HG02981 (cell line): ENCODE results near the gene MAD1L1.

ENCODE experiments used
- ATAC-seq: cut with Tn5 transposase; IDR thresholded peaks from one replicate; pipeline ENCODE4 v1.9.1; 2021; ENCODE audit warnings: mild to moderate bottlenecking, moderate library complexity; ENCODE audit not compliant: unreplicated experiment

MAD1L1 gene

DNA sequence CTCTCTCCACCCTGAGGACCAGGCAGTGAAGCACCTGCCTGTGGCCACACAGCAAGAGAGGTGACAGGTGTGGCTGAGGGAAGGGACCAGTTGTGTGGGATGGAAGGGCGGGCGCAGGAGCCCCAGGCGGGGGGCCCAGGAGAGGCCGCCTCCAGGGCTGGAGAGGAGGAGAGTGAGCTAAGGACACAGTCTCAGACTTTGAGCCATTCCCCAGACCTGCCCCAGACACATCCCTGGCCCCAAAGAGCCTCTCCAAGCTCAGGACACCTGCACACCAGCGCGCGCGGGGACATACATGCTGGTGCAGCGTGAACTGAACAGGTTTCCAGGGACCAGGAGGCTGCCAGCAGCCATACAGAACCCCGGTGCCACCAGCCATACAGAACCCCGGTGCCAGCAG is 237.3 kb downstream of the MAD1L1 start:
- ATAC-seq: no peak

DNA sequence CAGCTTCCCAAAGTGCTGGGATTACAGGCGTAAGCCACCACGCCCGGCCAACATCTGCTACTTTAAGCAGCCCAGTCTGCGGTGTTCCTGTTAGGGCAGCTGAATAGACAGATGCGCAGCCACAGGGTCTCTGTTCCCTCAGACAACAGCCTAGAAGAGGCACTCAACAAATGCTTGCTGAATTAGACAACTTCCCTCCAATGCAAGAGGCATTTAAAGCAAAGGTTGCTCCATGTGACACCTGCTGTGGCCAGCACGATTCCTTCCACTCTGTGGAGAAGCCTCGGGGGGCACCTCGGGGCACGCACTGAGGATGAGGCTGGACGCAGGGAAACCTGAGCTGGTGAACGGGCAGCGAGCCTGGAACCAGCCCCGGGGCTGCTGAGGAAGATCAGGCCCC is 237.8 kb downstream of the MAD1L1 start:
- no peak for ATAC-seq

DNA sequence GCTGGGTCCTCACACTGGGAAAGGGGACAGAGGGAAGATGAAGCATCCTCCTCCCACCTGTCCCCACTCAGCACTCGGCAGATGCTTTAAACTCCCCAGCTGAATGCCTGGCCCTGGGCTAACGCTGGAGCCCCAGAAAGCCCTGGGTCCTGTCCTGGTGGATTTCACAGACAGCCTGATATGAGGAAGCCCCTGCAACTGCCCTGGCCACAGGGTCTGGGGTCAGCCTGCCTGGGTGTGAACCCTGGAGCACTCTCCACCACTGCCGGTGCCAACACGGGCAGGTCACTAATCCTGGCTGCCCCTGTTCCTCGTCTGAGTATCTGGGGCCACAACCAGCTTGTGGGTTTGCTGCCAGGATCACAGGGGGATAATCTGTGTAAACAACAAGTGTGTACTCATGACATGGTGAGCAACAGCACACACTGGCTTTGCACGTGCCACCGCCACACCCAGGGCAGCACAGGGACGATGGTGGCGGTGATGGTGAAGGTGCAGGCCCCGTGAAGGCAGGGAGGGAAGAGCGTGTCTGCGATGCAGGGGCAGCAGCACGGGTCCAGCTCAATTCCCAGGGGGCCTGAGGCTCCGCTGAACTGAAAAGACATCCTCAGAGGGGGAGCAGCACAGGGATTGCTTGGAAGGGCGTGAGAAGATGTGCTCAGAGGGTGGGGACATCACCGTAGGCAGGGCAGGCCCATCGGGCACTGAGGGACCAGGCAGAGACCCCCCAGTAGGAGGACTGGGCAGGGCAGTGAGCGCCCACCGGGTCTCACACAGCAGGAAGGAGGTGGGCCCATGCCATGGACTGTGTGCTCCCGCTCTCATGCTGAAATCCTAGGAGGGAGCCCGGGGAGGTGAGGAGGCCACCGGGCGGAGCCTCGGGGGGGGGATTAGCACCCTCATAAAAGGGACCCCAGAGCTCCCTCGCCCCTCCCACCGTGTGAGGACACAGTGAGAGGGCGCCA is 238.7 kb downstream of the MAD1L1 start:
- no peak for ATAC-seq

DNA sequence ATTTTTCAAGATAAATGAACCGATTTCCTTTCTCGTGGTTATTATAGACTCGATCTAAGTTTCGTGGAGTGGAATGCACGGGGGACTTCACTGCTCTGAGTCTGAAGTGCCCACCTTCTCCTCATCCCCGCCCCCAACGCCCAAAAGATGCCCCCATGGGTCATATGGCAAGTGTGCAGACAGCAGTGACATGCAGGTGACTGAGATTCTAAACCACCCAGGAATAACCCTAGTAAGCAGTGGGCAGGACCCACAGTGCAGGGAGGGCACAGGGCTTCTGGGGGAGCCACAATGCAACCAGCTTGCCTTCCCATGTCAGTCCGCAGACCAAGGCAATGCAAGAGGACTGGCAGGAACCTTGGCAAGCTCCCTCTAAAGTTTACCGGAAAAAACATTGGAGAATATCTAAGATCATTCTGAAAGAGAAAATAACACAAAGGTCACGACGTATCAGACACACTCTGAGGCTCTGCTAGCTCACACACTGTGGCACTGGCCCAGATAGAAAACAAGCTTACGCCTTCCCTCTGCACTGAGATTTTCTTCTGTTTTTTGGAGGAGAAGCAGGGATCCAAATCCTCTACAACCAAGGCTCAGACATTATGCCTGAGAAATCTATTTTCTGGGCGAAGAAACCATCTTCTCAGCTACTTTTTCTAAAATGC is 239.6 kb downstream of the MAD1L1 start:
- ATAC-seq: no peak

DNA sequence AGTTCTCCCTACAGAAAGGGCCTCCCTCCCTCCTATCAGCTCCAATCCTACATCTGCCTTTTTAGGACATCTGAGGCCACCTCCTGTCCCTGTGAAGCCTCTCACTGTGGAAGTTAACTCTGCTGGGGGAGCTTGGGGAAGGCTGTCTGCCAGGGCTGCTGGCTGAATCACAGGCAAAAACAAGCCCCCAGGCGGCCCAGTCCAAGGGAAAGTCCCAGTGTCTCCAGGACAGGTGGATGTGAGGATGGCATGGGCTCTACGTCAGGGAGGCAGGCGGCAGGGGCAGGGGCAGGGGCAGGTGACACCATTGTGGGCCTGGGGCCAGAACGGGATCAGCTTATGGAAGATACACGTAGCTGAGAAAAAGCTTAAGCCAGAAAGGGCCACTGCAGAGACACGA is 240.2 kb downstream of the MAD1L1 start:
- ATAC-seq: no peak

DNA sequence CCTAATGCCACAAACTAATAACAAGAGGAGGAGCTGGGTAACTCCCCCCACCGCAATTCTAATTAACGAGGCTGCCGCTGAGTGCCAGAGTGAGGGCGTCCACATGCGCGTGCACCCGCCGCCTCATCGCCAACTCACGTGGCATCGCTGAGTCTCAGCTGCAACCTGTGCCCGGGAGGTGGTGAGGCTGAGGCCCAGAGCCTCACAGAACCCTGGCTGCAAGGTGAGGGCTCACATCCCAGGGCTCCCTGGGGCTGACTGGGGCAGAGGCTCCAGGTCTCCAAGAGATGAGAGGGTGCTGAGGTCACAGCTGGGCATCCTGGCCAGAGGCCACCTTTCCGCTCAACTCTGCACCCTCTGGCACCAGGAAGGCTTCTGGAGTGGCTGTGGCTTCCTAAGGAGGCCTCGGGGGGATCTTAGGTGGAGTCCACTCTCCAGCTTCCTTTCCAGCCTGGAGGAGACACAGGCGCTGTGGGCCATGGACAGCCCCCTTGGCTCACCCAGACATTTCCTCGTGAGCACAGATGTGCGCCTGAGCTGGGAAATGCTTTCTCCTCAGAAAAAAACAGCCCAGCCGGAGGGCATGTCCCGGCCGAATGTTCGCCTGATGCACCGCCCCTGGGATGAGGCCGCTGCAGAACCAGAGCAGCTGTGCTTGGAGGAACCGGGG is 242.6 kb downstream of the MAD1L1 start:
- ATAC-seq: no peak

DNA sequence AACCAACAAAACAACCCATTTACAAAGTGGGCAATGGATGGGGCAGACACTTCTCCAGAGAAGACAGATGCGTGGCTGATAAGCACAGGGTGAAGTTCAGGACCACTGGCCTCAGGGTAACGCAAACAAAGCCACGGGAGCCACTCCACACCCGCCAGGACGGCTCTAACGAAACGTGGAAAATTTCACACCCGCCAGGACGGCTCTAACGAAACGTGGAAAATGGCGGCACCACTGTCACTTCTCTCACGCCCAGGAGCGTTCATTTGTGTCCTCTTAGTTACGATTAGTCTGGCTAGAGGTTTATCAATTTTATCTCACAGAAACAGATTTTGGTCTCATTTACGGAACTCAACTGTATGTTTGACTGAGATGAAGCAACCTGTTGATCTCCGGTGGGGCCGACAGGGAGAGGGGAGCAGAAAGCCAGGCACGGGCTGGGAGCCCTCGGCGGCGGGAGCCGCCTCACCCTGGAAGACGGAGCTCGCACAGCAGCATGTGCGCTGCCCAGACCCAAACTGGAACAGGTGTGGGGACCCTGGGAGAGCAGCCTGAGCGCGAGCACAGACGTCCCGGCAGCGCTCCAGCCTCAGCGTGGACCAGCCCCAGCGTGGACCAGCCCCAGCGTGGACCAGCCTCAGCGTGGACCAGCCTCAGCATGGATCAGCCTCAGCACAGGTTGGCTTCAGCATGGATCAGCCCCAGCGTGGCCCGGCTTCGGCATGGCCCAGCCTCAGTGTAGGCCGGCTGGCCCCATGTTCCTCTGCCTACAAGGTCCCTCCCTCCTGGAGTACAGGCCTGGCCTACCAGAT is 243.5 kb downstream of the MAD1L1 start:
- ATAC-seq: no peak

DNA sequence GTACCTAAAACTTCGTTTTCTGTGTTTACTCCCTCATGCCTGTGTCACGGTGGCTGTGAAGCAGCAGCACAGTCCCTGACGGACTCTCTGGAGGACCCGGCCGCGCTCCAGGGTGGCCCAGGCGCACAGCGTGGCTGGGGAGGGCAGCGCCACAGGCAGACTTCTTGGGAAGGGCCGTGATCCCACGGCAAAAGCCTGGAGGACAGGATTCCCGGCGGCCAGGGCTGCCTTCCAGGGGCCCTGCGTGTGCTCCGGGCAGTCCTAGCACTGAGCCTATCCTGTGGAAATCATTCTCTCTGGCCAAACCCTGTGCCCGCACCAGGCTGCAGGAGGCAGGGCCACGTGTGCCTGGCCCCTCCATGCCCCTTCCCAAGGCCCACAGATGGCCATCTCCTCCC is 244.2 kb downstream of the MAD1L1 start:
- ATAC-seq: no peak

DNA sequence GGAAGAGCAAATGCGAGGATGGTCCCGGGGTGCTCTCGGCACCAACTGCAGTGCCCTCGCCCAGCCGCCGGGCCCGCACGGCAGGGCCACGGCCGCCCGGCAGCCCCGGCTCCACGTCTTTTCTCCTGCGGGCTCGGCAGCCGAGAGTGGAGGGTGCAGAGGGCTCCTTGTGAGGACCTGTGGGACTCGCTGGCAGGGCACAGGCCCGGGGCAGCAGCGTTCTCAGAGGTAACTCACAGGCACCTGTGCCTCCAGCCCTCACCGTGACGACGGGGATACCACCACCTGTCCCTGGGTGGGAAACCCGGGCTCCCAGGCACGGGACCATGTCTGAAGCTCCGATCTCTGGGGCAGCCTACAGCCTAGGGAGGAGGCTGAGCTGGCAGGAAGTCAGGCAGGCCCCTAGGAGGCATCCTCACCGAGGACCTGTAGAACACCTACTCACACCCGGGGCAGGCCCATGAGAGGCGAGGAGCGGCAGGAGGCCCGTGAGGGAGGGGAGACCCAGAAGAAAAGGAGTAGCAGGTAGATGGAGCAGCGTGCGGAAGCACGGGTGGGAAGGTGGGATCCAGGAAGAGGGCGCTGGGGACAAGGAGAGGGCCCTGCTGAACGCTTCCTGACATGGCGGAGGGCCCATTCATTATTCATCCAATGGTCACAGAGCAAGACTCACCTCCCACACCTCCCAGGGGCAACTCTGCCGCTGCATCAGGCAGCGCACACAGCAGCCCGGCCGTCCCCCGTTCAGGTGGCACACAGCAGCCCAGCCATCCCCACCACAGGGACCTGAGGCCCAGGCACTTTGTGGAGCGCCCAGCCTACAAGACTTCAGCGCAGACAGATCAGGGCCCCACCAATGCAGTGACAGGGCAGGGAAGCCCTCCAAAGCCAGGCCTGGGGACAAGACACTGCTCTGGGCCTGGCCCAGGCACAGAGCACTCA is 244.9 kb downstream of the MAD1L1 start:
- ATAC-seq: no peak

DNA sequence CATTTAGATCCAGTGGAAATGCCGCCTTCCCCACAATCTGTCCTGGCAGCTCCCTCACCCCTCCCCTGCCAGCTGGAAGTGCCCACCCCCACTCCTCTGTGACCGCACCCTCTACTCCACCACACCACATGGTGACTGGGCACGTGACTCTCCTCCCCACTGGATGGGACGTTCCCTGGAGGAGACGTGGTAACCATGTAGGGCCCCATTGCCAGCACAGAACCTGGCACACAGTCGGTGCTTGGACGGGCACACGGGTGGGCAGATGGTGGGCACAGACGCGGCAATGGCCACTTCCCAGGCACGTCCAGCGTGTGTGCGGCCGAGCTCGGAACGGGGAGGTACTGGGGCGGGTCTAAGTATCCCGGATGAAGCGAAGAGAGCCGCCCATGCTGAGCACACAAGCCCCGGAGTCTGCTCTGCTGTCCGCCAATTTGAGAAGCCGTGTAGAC is 245.6 kb downstream of the MAD1L1 start:
- no peak for ATAC-seq

DNA sequence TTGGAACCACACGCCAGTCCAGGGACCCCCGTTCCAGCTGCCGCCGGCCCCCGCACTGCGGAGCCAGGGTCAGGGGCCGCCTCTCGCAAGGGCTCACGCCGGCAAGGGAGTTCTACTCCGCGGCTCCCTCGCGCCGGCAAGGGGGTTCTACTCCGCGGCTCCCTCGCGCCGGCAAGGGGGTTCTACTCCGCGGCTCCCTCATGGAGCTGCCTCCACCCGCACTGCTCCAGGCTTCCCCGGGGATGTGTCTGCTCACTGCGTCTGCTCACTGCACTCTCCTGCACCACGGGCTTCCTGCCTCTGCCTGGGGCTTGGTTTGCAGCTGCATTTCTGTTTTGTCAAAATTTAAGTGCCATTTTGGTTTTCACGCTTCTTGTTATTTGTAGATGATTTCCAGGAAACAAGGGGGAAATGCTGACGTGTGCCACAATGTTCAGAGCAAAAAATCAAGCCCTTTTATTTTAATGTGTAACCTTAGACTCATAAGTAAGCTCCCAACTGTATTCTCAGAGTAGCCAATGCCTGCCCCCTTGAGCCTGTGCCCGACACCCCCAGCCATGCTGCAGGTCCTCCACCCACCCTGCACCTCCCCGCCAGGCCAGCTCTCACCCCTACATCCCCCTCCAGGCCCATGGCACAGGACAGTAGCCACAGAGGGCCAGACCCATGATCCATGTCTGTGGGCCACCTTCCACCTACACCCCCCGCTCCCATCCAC is 246.2 kb downstream of the MAD1L1 start:
- ATAC-seq: no peak

DNA sequence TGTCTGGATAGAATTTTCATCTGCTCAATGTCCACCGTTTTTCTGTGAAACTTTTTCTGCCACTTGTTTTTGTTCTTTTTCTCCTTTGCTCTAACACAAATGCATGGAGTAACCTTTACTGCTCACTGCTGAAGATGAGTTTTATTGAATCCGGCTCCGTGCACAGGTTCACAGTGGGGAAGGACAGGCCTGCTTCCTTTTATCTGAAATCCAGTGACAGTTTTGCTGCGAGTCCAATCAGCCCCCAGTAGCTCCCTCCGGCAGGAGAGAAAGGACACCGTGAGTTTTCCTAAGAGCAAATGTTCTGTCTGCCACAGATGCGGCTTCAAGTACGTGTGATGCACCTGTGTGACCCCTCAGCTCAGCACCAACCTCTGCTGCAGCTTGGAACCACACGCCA is 246.8 kb downstream of the MAD1L1 start:
- no peak for ATAC-seq

DNA sequence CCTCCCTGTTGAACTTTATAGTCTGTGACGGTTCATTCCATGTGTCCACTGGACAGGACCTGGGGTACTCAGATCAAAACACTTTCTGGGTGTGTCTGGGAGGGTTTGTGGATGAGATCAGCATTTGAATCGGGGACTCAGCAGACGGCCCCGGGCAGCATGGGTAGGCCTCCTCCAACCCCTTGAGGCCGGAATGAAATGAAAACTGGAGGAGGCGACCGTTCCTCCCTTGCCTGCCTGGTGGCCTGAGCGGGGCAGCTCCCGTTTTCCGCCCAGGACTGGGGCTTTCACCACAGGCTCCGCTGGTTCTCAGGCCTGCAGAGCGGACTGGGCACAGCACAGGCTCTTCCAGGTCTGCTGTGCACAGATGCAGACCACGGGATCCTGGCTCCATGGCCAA is 247.7 kb downstream of the MAD1L1 start:
- no peak for ATAC-seq

DNA sequence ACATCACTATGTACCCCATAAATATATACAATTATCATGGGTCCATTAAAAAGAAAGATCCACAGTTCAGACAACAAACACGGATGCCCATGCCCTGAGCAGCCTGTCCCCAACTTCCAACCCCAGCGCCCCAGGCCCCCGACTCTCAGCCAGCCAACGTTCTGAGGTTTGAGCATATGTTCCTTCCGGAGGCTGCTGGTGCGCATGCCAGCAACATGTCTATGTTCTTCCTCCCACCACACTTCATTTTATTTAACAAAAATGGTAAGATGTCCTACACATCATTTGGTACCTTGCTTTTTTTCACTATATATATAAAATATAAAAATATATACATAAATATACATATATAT is 250.9 kb downstream of the MAD1L1 start:
- ATAC-seq: no peak

DNA sequence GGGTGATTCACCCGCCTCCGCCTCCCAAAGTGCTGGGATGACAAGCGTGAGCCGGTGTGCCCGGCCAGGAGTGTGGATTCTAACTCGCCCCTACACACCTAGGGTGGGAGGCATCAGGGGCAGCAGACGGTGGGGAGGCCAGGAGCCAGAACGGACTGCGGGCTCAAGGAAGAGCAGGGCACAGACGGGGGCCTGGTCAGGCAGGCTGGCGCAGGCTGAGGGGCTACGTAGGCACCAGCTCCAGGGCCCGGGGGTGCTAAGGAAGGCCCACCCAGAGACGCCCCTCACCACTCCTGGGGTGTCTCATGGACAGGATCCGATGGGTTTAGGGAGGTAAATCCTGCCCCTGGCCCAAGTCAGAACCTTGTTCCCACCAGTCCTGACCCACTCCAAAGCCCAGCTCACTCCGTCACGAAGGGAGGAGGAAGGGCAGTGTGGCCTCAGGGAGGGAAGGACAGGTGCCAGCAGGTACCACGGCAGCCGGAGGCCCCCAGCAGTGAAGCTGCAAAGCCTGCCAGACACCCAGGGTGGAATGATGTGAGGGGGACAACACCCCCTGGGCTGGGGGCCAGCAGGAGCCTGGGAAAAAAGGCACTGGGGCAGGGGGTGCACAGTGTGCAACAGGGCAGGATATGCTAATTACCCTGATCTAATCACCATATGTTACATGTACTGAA is 251.4 kb downstream of the MAD1L1 start:
- ATAC-seq: no peak

DNA sequence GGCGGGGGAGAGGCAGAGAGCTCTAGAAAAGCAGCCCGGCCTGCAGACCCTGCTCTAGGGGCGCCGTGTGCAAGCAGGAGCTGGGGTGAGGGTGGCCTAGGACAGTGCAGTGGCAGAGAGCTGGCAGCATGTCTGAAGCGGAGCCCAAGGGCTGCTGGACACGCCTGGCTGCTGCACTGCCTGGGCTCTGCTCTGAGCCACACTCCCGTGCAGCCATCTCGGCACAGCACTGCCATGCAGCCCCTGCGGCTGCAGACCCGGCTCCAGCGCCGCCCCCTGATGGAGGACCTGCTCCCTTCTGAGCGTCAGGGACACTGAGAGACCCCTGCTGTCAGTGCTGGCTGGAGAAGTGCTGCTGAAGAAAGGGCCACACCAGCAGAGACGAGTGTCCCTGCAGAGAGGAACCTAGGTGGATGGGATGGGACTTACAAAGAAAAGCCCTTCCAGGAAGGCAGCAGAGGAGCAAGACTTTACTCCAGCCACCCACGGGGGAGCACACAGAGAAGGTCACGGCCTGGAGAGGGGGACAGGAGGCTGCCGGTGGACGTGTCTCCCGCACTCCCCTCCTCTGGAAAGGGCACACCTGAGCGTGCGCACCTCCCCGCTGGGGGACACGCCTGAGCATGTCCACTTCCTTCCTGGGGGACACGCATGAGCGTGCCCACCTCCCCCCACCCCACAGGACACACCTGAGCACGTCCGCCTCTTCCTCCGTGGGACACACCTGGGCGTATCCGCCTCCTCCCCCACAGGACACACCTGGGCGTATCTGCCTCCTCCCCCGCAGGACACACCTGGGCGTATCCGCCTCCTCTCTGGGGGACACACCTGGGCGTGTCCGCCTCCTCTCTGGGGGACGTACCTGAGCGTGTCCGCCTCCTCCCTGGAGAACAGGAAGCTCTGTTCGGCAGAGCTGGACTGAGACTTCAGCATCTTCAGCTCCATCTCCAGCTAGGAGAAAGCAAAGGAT is 252.9 kb downstream of the MAD1L1 start:
- peak; percentile 75 for ATAC-seq
